IPS-NIHi7 (cell line): ENCODE measurements around the gene NCDN.
A peak's percentile ranks its signal among the peaks of the same experiment; 100 is the strongest.

Source experiments
- DNase-seq: peaks from one replicate; pipeline ENCODE4 v3.0.0; 2012; ENCODE audit warnings: mixed read lengths; ENCODE audit errors: extremely low spot score

The NCDN gene

DNA sequence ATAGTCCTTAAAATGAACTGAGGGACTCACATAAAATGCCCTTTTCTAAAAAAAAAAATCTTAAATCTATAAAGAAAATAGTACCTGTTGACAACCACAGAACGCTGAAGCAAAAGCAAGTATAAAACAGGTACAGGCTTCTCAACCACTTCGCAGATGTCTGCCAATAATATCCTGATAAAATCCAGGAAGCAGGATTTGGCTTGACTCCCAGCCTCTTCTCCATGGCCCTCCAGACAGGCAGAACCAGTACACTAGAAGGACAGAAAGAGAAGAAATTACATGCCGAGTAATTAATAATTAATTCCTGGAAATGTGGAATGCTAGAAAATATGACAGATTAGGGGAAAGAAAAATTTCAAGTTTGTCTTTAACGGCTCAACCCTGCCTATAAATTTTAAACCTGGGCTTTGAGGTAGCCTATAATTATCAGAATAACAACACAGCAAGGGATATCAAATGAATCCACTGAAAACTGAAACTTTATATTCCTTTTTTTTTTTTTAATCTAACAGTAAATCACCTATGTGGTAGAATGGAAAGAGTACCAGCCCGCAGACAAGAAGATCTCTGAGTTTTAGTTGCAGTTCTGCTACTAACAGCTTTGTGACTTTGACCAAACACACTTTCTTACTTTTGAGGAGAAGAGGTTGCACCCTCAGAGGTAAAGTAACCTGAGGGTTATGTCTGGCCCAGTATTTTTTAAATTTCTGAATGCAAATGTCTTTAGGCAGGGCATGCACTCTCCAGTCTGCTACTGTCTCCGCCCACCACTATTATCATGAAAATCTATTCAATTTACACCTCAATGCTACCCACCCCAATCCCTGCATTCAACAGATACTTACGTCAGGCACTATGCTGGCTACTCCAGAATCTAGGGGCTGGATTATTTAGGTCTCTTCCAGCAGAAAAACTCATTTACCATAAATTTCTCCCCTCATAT, 3.1 kb upstream of the NCDN start:
- DNase-seq = peak; percentile 68

DNA sequence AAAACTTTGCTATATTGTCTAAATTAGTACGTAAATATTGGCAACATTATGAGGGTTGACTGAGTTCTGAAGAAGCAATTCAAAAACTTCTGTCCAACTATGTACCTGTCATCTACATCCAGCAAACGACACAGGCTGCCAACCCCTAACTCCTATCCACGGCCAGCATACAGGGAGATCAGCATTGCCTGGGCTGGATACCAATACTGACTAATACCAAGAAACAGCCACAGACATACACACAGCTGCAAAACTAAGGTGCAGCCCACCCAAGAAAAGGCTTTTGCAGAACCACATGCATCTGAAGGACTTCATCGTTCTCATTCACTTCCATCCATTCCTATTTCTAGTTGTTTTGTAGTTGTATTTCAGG, 2.4 kb upstream of the NCDN start:
- DNase-seq = no peak

DNA sequence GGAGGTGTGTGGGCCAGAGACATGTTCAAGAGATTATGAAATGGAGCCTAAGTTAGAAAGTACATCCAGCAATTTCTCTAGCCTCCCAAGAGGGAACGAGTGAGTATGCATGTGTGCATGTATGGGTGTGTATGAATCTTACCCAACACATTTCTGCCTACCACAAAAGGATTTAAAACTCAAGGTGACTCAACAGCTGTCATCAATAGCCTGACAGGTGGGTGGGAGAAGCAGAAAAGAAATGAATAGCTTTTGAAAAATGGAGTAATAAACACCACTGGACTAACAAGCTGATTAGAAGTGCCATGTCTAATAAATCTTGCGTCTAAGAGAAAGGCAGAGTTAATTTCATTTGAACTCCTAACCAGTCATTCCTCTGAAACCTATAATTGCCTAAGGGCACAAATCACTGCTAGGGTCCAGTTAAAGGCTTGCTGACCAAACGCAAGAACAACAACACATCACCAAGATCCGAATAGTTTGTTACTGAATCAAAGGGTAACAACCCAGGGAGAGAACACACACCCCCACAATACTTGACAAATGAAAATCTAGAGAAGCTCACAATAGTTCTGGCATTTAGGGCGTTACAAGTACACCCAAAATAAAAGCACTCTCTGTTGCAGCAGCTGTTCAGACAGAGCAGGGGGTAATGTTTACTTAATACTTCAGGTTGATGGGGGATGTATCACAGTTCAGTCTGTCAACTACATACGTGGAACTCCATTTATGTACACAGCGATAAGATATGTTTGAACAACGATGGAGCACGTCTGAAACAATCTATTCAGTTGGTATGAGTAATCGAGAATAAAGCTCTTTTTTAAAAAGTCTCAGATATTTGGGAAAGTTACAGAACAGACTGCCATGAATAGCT, 1.8 kb upstream of the NCDN start:
- DNase-seq = no peak

DNA sequence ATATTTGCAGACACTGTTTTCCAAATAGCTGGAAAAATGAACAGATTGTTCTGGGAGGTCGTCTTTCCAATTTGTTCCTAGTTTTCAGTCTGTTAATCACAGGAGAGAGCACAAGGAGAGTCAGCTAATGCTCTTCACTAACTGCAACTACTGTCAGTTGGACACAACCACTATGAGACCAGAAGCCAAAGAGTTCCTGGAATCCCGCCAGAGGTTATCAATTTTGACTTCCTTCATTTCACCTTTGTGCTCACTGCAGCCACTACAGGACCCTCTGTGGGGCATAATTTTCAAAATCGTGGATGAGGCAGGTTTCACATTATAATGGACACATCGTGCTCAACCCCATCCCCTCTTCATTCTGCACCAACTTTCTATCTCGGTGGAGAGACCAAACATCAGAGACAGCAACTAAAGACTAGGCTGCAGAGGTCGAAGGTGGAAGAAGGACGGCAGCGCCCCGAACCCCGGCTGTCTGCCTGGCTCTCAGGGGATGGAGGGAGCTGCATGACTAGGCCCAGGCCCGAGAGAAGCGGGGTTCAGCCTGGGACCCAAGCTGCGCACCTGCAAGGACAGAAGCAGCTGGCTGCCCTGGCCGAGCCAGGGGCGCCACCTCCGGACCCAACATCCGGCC, 998 bp upstream of the NCDN start:
- no peak for DNase-seq

DNA sequence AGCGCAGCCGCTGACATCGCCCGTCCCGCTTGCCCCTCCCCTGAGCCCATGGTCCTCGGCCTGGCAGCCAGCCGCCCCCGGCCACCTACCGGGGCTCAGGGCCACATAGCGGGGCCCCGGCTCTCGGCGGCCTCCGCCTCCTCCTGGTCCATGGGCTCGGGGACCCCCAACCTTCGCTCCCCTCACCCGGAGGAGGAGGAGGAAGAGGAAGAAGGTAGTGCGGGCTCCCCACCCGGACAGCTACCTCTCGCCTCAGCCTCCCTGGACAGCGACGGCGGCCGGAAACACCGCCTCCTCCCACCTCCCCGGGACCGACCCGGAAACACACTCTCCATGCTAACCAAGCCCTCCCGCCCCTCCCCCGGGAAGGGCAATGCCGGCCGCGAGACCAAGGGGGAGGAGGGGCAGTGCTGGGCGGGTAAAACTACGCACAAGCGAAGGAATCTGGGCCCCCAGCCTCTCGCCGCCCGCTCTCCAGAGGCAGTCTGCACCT, 435 bp upstream of the NCDN start, which contains the start of gene KIAA0319L:
Gene KIAA0319L (minus strand): TSS at position 286 of the 493 bp plus-strand sequence. CDS start 2,912 bp downstream, outside the sequence.
- DNase-seq = peak; percentile 84

DNA sequence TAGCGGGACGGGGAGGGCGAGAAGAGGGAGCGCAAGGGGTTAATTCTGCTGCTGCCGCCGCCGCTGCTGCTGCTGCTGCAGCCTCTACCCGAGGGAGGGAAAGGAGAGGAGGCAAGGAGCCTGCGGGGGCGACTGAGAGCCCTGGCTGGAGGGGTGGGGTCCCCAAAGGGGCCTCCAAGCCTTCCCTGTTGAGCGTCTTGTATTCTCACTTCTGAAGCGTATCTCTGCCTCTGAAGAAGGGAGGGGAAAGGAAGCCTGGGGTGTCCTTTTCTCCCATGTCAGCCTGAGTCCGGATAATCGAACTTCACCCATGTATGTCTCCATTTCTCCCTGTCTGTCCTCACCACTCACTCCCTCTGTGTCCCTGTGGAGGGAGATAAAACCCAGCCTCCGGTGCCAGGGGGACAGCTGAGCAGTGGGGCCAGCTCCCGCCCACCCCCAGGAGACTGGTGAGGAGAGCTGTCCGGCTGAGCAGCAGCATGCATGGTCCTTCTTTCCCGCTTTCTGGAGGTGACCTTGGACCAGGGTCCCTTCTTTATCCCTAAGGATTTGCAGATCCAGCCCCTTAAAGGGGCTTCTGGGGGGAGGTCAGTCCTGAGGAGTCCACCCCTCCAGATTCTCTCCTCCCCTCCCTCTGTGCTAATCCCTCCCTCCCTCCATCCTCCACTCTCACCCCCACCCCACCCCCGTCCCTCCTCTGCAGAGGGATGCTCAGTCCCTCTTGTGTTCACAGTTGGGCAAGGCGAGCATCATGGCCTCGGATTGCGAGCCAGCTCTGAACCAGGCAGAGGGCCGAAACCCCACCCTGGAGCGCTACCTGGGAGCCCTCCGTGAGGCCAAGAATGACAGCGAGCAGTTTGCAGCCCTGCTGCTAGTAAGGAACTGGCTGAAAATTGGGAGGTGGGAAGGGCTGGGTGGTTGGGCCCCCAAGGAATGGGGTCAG, 1.0 kb downstream of the NCDN start:
- no peak for DNase-seq

DNA sequence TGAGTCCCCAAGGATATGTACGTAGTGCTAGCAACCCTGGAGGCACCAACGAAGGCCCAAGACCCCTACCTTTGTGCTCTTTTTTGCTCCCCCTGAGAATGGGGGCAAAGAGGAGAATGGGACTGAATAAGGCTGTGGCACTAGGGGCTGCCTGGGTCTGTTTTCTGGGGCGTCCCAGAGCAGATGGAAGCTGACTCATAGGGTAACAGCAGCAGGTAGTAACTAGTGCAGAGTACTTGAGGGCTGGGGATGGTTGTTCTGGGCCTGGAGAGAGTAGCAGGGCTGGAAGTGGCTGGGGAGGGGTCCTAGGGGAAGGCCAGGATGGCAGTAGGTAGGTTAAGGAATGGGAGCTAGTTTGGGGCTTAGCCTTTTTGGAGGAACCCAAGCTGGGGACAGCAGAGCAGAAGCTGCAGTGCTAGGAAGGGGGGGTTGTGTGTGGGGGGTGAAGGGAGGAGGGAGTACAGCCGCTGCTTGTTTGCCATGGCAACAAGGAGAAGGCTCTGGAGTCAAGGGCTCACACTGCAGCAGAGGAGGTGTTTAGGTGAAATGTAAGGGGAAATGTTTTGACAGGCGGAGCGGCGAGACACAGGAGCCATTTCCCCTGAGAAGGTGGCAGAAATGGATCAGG, 1.8 kb downstream of the NCDN start:
- DNase-seq = no peak

DNA sequence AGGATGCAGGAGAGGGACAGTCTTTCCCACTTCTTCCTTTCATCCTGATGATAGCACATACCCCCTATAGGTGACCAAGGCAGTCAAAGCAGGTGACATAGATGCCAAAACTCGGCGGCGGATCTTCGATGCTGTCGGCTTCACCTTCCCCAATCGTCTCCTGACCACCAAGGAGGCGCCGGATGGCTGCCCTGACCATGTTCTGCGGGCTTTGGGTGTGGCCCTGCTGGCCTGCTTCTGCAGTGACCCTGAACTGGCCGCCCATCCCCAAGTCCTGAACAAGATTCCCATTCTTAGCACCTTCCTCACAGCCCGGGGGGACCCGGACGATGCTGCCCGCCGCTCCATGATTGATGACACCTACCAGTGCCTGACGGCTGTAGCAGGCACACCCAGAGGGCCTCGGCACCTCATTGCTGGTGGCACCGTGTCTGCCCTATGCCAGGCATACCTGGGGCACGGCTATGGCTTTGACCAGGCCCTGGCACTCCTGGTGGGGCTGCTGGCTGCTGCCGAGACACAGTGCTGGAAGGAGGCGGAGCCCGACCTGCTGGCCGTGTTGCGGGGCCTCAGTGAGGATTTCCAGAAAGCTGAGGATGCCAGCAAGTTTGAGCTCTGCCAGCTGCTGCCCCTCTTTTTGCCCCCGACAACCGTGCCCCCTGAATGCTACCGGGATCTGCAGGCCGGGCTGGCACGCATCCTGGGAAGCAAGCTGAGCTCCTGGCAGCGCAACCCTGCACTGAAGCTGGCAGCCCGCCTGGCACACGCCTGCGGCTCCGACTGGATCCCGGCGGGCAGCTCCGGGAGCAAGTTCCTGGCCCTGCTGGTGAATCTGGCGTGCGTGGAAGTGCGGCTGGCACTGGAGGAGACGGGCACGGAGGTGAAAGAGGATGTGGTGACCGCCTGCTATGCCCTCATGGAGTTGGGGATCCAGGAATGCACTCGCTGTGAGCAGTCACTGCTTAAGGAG, 2.9 kb downstream of the NCDN start:
- no peak for DNase-seq

DNA sequence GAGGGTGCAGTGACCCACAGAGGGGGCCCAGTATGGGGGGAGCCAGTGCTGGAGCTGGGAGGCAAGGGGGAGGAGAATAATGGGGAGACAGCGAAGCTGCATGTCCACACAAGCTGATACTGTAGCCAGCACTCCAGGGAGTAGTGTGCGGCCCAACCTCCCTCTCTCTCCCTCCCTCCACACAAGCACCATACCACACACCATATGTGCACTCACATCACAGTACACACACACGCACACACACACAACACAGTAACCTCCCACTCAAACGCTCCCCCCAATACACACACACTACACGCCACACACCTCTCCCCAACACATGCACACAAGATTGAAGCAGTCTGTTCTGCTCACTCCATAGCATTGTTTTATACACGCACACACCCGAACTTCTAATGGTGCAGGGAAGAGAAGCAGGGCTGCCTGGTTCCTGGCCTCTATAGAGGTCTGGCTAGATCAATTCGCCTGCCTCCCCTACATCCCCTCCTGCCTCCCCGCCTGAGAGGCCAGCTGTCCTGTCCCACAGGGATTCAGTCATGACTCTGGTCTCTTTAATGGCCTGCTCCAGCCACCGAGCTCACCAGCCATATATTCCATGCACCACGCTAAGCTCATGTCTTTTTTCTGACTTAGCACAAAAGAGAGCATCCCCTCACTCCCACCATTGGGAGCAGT, 3.8 kb downstream of the NCDN start:
- DNase-seq = no peak

DNA sequence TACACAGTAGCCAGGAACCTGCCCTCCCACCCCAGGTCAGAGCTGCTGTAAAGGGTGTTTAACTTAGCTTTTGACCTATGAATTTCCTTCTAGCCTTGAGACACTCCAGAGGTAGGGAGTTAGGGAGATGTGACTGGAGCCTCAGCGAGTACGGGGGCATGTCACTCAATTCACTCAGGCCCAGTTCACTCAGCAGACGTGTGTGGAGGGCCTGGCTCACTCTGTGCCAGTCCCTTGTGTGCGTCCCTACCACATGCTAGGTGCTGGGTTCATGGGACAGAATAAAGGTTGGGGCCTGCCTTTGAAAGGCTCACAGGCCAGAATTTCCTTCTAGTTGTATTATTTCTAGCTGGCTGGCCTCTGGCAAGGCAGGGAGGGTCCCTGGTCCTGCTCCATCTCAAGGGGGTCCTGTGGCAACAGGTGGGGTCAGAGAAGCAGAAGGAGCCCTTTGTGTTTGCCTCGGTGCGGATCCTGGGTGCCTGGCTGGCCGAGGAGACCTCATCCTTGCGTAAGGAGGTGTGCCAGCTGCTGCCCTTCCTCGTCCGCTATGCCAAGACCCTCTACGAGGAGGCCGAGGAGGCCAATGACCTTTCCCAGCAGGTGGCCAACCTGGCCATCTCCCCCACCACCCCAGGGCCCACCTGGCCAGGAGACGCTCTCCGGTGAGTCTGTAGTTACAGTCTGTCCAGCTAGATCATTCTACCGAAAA, 4.5 kb downstream of the NCDN start:
- no peak for DNase-seq

DNA sequence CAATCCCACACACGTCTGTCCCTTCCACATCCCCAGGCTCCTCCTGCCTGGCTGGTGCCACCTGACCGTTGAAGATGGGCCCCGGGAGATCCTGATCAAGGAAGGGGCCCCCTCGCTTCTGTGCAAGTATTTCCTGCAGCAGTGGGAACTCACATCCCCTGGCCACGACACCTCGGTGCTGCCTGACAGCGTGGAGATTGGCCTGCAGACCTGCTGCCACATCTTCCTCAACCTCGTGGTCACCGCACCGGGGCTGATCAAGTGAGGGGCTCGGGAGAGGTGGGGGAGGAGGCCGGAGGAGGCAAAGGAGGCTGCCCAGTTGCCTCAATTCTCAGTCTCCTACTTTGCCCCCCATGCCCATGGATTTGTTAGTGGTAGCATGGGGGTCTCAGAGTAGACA, 5.6 kb downstream of the NCDN start:
- no peak for DNase-seq

DNA sequence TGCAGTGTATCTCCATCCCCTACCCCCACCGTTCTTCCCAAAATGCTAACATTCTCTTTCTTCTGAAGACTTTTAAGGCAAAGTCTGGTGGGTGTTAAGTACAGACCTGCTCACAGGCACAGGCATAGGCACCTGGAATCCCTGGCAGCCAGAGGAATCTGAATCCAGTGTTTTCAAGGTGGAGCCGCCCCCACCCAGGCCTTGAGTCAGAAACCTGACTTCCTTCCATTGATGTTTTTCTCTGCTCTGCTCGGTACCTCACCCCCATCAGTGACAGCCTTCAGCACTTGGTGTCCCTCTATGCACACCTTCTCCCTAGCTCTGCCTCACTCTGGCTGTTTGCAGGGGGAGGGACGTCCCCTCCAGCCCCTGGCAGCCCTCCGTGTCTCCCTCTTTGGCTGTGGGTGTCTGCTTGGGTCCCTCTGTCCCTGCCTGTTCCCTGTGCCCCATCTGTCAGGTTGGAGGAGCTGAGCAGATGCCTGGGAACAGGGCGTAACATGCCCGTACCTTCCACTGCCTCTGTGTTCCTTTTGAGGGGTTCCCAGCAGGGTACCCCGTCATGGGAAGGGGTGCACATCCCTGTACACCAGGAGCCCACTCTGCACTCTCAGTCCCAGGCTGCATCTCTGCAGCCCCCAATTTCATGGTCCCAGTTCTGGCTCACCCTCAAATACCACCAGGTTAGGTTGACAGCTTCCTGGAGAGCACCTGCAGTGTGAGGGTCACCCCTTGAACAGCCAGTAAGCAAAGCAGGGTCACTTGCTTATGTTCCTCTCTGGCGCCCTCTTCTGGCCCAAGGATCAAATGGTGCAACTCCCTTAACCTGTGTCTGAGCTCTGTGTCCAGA, 6.7 kb downstream of the NCDN start:
- peak; percentile 84 for DNase-seq

DNA sequence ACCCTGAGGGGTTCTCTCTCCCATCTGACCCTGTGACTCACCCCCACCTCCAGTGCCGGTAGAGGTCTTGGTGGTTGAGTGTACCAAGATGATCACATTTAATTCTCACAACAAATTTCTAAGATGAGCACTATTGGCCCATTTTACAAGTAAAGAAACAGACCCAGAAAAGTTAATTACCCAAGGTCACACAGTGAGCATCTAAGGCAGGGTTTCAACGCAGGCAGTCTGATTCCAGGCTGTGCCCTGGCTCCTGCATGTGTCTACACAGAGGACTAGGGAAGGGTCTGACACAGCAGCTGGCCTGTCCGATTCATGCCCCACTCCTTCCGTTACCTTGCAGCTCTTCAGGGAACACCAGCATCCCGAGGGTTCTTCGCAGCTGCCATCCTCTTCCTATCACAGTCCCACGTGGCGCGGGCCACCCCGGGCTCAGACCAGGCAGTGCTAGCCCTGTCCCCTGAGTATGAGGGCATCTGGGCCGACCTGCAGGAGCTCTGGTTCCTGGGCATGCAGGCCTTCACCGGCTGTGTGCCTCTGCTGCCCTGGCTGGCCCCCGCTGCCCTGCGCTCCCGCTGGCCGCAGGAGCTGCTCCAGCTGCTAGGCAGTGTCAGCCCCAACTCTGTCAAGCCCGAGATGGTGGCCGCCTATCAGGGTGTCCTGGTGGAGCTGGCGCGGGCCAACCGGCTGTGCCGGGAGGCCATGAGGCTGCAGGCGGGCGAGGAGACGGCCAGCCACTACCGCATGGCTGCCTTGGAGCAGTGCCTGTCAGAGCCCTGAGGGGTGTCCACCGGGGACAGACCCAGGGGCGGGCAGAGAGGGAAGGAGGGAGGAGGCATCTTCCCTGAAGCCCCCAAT, 7.5 kb downstream of the NCDN start:
- no peak for DNase-seq

DNA sequence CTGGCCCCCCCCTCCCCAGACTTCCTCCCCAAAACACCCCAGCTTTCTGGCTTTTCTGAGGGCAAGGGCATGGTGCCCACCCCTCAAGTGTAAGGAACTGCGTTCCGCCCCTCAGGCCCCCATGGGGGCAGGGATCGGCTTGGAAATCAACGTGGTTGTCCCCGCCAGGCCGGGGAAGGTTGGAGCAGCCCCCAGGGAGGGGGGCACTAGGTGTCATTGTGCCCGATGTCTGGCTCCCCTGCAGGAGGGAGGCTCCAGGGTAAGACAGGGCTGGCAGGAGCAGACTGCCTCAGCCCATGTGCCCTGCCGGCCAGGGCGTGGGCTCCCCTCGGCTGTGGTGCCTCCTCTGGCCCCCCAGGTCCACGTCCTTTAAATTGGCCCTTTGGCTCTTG, 8.1 kb downstream of the NCDN start:
- no peak for DNase-seq

DNA sequence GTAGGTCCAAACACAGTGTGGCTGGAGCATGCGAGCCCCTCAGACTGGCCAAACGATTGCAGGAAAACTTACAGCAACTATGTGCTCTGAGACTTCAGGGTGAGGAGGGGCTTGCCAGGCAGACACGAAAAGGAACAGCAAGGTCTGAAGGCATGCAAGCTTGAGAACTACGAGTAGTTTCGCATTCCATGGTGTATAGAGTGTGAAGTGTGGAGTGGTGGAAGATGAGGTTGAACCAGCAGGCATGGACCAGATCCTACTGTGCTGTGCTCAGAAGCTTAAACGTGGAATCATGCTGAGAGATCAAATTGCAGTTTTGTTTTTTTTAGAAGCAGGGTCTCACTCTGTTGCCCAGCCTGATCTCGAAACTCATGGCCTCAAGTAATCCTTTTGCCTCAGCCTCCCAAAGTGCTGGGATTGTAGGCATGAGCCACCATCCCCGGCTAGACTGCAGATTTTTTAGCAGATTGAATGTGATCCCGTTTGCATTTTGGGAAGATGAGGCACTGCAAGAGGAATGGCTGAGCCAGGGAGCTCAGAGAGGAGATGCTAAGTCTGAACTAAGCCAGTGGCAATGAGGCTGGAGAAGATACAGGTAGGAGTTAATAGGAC, 10.5 kb downstream of the NCDN start:
- DNase-seq = no peak

DNA sequence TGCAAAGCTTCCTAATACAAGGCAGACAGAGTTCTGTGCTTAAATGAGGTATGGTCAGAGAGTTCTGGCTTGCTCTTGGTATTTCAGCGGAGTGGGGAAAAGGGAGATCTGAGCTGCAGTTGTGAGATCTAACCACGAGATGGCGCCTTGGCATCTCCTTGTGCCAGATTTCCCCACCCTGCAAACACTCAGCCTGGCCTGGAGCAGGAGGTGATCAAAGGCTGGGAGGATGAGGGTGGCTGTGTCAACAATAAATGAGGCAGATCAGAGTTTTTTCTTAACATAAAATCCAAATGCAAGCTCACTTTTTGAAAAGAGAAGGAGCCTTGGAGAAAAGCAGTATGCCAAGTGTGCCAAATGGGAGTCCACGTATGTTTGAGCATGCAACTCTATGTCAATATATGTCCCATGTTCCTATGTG, 11.4 kb downstream of the NCDN start:
- peak; percentile 87 for DNase-seq
